Measurements from ENCODE around the gene CANT1.
"Not testable (repeated sequence)": the region's sequence is repeated elsewhere in the genome, so short reads cannot be mapped to it uniquely, and the experiment has no call there.

Gene CANT1

GRCh38 chr17:78947235-78948149, 62.1 kb downstream of the CANT1 start:
- in situ Hi-C loops (cut with MboI; ENCODE audit: low sequenced_read_pairs) = no loop called here

GRCh38 chr17:78946631-78947030, 62.9 kb downstream of the CANT1 start:
- in situ Hi-C loops (cut with MboI; ENCODE audit: low sequenced_read_pairs) = no loop called here

- in situ Hi-C loops (cut with MboI; ENCODE audit: low sequenced_read_pairs) = no loop called here
Measured at GRCh38 chr17:78946131-78946530, 63.4 kb downstream of the CANT1 start.

GRCh38 chr17:78945455-78945854, 64.1 kb downstream of the CANT1 start:
- in situ Hi-C loops (cut with MboI; ENCODE audit: low sequenced_read_pairs) = not testable (repeated sequence)

- in situ Hi-C loops (cut with MboI; ENCODE audit: low sequenced_read_pairs) = no loop called here
Measured at GRCh38 chr17:78944956-78945355, 64.6 kb downstream of the CANT1 start.

- in situ Hi-C loops (cut with MboI; ENCODE audit: low sequenced_read_pairs) = no loop called here
Measured at GRCh38 chr17:78944026-78944425, 65.5 kb downstream of the CANT1 start.
